HFFc6 (cell line): ENCODE data around the gene AFTPH. TPM values are rescaled to one million over a fixed set of nuclear protein-coding genes. Genes with fewer than 3 reads are reported as not detected.
"Not testable (repeated sequence)": the region's sequence is repeated elsewhere in the genome, so short reads cannot be mapped to it uniquely, and the experiment has no call there.

Source experiments
- DNase-seq: peaks from one replicate; pipeline ENCODE4 v3.0.0-alpha.2; 2018
- H3K27ac Mint-ChIP-seq: 2 replicates; pipeline ENCODE4 v1.8.0; 2020; ENCODE audit warnings: mild to moderate bottlenecking, mixed read lengths
- H3K27me3 Mint-ChIP-seq: 2 replicates; pipeline ENCODE4 v1.8.0; 2021; ENCODE audit warnings: mild to moderate bottlenecking, moderate library complexity, mixed read lengths; ENCODE audit not compliant: insufficient read depth
- H3K36me3 Mint-ChIP-seq: 2 replicates; pipeline ENCODE4 v1.8.0; 2021; ENCODE audit warnings: low read depth, mixed read lengths
- H3K4me1 Mint-ChIP-seq: 2 replicates; pipeline ENCODE4 v1.8.0; 2020; ENCODE audit warnings: low read depth, mixed read lengths
- H3K4me3 Mint-ChIP-seq: 2 replicates; pipeline ENCODE4 v1.8.0; 2020; ENCODE audit warnings: mild to moderate bottlenecking, moderate library complexity, mixed read lengths
- H3K9me3 Mint-ChIP-seq: 2 replicates; pipeline ENCODE4 v1.8.0; 2020; ENCODE audit warnings: mild to moderate bottlenecking, mixed read lengths
- total RNA-seq, 6 experiments: library from RNA; stranded (reverse); fragmentation: NEBNext Ultra II Directional; extraction: Animal tissue kit (Norgen Biotek cat#: 25700); gene quantifications; 2 replicates in 1 of 6; 3 replicates in 5 of 6; pipeline ENCODE4 v1.2.3, GENCODE V29; 2021
- TF ChIP-seq, protein P1 (sequence below): fragments of 200-600 bp; sonication (generic); IDR thresholded peaks from 2 replicates; pipeline ENCODE4 v1.5.0; 2021; ENCODE audit warnings: antibody characterized with exemption, mild to moderate bottlenecking

AFTPH gene
- total RNA-seq, 6 experiments from 2014 or later = 17.2 to 25.3 (median 19.3) TPM

DNA sequence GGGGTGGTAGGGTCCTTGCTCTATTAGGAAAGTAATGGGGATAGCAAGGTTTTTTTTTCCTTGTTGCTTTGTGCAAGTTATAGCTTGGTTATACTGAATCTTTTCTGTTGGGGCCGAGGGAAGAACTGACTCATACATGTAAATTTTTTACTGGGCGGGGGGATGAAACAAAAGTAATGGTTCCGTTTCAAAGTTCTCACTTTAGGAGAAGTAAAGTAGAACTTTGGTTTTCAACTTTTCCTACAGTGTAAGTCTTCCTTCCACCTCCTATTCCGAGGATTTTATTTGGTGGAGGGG, 1.1 kb downstream of the AFTPH start:
- TF ChIP-seq, protein P1, sequence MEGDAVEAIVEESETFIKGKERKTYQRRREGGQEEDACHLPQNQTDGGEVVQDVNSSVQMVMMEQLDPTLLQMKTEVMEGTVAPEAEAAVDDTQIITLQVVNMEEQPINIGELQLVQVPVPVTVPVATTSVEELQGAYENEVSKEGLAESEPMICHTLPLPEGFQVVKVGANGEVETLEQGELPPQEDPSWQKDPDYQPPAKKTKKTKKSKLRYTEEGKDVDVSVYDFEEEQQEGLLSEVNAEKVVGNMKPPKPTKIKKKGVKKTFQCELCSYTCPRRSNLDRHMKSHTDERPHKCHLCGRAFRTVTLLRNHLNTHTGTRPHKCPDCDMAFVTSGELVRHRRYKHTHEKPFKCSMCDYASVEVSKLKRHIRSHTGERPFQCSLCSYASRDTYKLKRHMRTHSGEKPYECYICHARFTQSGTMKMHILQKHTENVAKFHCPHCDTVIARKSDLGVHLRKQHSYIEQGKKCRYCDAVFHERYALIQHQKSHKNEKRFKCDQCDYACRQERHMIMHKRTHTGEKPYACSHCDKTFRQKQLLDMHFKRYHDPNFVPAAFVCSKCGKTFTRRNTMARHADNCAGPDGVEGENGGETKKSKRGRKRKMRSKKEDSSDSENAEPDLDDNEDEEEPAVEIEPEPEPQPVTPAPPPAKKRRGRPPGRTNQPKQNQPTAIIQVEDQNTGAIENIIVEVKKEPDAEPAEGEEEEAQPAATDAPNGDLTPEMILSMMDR = no peak
- peaks cover 4% of the 10 kb centered on the region for H3K27me3 Mint-ChIP-seq
- peak overlapping the region; percentile 96 for H3K27ac Mint-ChIP-seq
- peaks cover 5% of the 10 kb centered on the region; the same call in 1 of the 2 replicates for H3K36me3 Mint-ChIP-seq
- no peaks in the 10 kb centered on the region for H3K9me3 Mint-ChIP-seq
- DNase-seq = no peak
- peaks cover 36% of the 10 kb centered on the region for H3K4me1 Mint-ChIP-seq
- peak overlapping the region; percentile 100 for H3K4me3 Mint-ChIP-seq

DNA sequence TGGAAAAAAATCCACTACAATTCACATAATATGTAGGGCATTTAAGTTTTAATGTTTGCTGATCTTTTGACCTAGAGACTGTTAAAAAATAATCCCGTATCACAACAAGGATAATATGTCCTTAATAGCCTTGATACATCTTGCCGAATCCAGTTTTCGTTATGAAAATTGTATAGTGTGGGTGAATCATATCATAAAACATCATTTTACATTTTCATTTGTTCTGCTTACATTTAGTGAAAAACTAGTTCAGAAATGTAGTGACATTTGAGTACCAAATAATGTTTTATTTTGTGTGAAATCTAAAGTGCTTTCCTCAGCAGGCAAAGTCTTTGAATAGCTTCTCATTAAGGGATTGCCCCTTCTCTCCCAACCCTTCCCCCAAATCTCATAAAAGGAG, 1.9 kb downstream of the AFTPH start:
- Mint-ChIP-seq H3K27ac (no peak overlapping the region; the same call in 1 of the 2 replicates), H3K9me3 (no peaks in the 10 kb centered on the region), H3K27me3 (peaks cover 4% of the 10 kb centered on the region), H3K4me3 (peak overlapping the region; percentile 100), H3K36me3 (peaks cover 8% of the 10 kb centered on the region; the same call in 1 of the 2 replicates), H3K4me1 (peaks cover 36% of the 10 kb centered on the region)
- TF ChIP-seq, protein P1 = no peak
- DNase-seq = no peak

DNA sequence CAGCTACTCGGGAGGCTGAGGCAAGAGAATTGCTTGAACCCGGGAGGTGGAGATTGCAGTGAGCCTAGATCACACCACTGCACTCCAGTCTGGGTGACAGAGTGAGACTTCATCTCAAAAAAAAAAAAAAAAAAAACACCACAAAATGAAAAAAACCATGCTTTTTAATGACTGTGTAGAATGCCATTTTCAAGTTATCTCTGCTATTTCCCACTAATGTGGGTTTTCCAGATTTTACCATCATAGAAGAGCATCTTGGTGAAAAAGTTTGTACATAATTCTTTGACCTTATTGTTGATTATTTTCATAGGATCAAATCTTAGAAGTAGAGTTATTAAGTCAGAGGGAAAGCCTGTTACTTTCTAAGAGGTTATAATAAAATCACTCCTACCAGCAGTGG, 6.8 kb downstream of the AFTPH start:
- H3K27me3 Mint-ChIP-seq, H3K4me3 Mint-ChIP-seq, H3K9me3 Mint-ChIP-seq, DNase-seq, H3K36me3 Mint-ChIP-seq, H3K27ac Mint-ChIP-seq: not testable (repeated sequence)
- H3K4me1 Mint-ChIP-seq = peaks cover 36% of the 10 kb centered on the region

DNA sequence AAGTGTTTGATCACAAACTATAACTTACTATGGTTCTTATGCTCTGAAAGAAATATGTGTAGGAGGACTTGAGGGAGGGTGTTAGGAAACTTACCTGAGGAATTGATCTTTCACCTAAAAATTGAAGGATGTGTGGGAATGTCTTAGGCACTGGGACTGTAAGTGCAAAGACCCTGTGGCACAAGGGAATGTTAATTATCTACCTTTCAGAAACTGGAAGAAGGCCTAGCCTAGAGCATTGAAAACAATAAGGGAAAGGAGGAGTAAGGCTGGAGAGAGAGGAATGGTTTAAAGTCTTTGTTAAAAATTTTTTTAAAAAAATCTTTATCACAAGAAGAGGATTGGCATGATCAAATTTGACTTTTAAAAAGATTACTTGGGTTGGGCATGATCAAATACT, 7.9 kb downstream of the AFTPH start:
- TF ChIP-seq, protein P1 = no peak
- Mint-ChIP-seq H3K4me1 (peaks cover 26% of the 10 kb centered on the region), H3K9me3 (no peaks in the 10 kb centered on the region), H3K4me3 (no peak overlapping the region), H3K27ac (no peak overlapping the region), H3K27me3 (no peaks in the 10 kb centered on the region; the same call in 1 of the 2 replicates), H3K36me3 (0 out of 2 replicates have a peak, but pooled peaks cover 4% of the 10 kb centered on the region)
- no peak for DNase-seq

DNA sequence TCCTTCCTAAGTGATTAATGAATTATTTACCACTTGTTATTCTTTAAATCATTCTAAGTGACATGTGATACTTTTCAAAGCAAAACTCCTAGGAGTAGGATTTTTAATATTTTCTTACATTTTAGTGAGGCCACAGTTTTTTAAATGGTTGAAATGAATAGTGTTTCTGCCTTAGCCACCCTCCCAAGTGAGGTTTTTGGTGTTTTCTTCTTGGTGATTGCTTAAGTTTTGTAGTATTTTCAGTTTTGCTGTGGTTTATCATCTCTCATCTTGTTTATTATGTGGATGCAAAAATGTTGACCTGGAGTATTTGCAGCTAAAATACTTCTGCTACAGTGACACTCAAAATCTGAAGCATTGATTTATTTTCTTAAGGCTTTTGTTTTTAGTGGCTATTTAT, 9.8 kb downstream of the AFTPH start:
- no peaks in the 10 kb centered on the region for H3K9me3 Mint-ChIP-seq
- no peak for DNase-seq
- TF ChIP-seq, protein P1 = no peak
- peaks cover 34% of the 10 kb centered on the region for H3K4me1 Mint-ChIP-seq
- H3K4me3 Mint-ChIP-seq = no peak overlapping the region
- H3K27ac Mint-ChIP-seq = no peak overlapping the region
- H3K27me3 Mint-ChIP-seq = no peaks in the 10 kb centered on the region
- 0 out of 2 replicates have a peak, but pooled peaks cover 4% of the 10 kb centered on the region for H3K36me3 Mint-ChIP-seq

DNA sequence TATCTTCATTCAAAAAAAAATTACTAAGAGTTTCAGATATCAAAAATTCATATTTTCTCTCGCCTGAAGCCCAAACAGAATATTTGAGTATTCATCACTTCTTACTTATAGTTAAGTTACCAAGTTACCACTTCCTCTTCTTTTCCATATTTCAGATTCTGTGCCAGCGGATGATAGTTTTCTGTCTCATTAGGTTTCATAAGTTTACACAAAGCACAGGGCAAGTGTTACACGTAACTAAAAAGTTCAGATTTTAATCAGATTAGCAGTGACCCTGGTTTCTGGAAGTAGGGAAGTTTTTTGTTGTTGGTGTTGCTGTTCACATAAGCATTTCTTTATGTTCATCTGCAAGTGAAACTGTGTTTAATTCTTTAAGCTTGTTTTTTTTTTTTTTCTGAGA, 10.2 kb downstream of the AFTPH start:
- Mint-ChIP-seq H3K9me3 (no peaks in the 10 kb centered on the region), H3K4me1 (peaks cover 39% of the 10 kb centered on the region), H3K4me3 (no peak overlapping the region), H3K36me3 (peaks cover 5% of the 10 kb centered on the region), H3K27me3 (no peaks in the 10 kb centered on the region), H3K27ac (no peak overlapping the region)
- DNase-seq = no peak
- TF ChIP-seq, protein P1 = no peak
